Glutamatergic neuron (in vitro differentiated cells): ENCODE data around the gene ELOVL6. TPM values are rescaled to one million over a fixed set of nuclear protein-coding genes. Genes with fewer than 3 reads are reported as not detected.

Experiments used
- DNase-seq: peaks from one replicate; pipeline ENCODE4 v3.0.0; 2022
- H3K27ac Mint-ChIP-seq: one replicate; pipeline ENCODE4 v1.8.0; 2020; ENCODE audit warnings: mild to moderate bottlenecking, mixed read lengths, inconsistent platforms; ENCODE audit not compliant: unreplicated experiment
- H3K27me3 Mint-ChIP-seq: one replicate; pipeline ENCODE4 v1.8.0; 2020; ENCODE audit warnings: mild to moderate bottlenecking, moderate library complexity, mixed read lengths, inconsistent platforms; ENCODE audit not compliant: unreplicated experiment
- H3K36me3 Mint-ChIP-seq: one replicate; pipeline ENCODE4 v1.8.0; 2020; ENCODE audit warnings: mild to moderate bottlenecking, mixed read lengths, inconsistent platforms; ENCODE audit not compliant: unreplicated experiment
- H3K4me1 Mint-ChIP-seq: one replicate; pipeline ENCODE4 v1.8.0; 2020; ENCODE audit warnings: mild to moderate bottlenecking, low read depth, mixed read lengths, inconsistent platforms; ENCODE audit not compliant: unreplicated experiment
- H3K4me3 Mint-ChIP-seq: one replicate; pipeline ENCODE4 v1.8.0; 2020; ENCODE audit warnings: mild to moderate bottlenecking, mixed read lengths, inconsistent platforms; ENCODE audit not compliant: unreplicated experiment
- H3K9me3 Mint-ChIP-seq: one replicate; pipeline ENCODE4 v1.8.0; 2020; ENCODE audit warnings: mild to moderate bottlenecking, moderate library complexity, mixed read lengths, inconsistent platforms; ENCODE audit not compliant: unreplicated experiment
- CTCF ChIP-seq: fragments of 200-600 bp; sonication (generic); IDR thresholded peaks from one replicate; pipeline ENCODE4 v1.5.0; 2021; ENCODE audit not compliant: partially characterized antibody, unreplicated experiment
- total RNA-seq: library from RNA; stranded (reverse); fragmentation: NEBNext Ultra II Directional; extraction: Animal tissue kit (Norgen Biotek cat#: 25700); gene quantifications from one replicate; pipeline ENCODE4 v1.2.1, GENCODE V29; 2021; ENCODE audit not compliant: unreplicated experiment

ELOVL6 gene
- total RNA-seq, 1 donor from 2014 or later: 60.1 TPM

- Mint-ChIP-seq H3K27me3 (no peaks in the 10 kb centered on the region), H3K9me3 (peaks cover 6% of the 10 kb centered on the region), H3K4me3 (no peak overlapping the region), H3K27ac (no peak overlapping the region), H3K36me3 (peaks cover 4% of the 10 kb centered on the region), H3K4me1 (peaks cover 12% of the 10 kb centered on the region)
- no peak for TF ChIP-seq CTCF
- no peak for DNase-seq
Observed at GRCh38 chr4:110033355-110034025, 164.9 kb downstream of the ELOVL6 start.

GRCh38 chr4:110032603-110033002, 165.8 kb downstream of the ELOVL6 start:
- Mint-ChIP-seq H3K36me3 (peaks cover 4% of the 10 kb centered on the region), H3K9me3 (peaks cover 6% of the 10 kb centered on the region), H3K27me3 (no peaks in the 10 kb centered on the region), H3K4me1 (peaks cover 12% of the 10 kb centered on the region), H3K4me3 (no peak overlapping the region), H3K27ac (no peak overlapping the region)
- DNase-seq: no peak
- no peak for TF ChIP-seq CTCF

- Mint-ChIP-seq H3K9me3 (peaks cover 5% of the 10 kb centered on the region), H3K27me3 (peaks cover 1% of the 10 kb centered on the region), H3K4me3 (no peak overlapping the region), H3K36me3 (no peaks in the 10 kb centered on the region), H3K4me1 (peaks cover 12% of the 10 kb centered on the region), H3K27ac (no peak overlapping the region)
- TF ChIP-seq CTCF: no peak
- no peak for DNase-seq
Observed at GRCh38 chr4:110025718-110026117, 172.7 kb downstream of the ELOVL6 start.

- Mint-ChIP-seq H3K27me3 (peaks cover 1% of the 10 kb centered on the region), H3K4me3 (no peak overlapping the region), H3K4me1 (peaks cover 9% of the 10 kb centered on the region), H3K9me3 (peaks cover 5% of the 10 kb centered on the region), H3K36me3 (no peaks in the 10 kb centered on the region), H3K27ac (no peak overlapping the region)
- TF ChIP-seq CTCF: no peak
- no peak for DNase-seq
Observed at GRCh38 chr4:110025056-110025455, 173.4 kb downstream of the ELOVL6 start.

- TF ChIP-seq CTCF: no peak
- no peak for DNase-seq
- Mint-ChIP-seq H3K36me3 (no peaks in the 10 kb centered on the region), H3K9me3 (peaks cover 2% of the 10 kb centered on the region), H3K4me1 (no peaks in the 10 kb centered on the region), H3K27me3 (peaks cover 4% of the 10 kb centered on the region), H3K27ac (no peak overlapping the region), H3K4me3 (no peak overlapping the region)
Observed at GRCh38 chr4:110022457-110022856, 176.0 kb downstream of the ELOVL6 start.
